Posterior cingulate gyrus (tissue), 11 donors: ENCODE results near the gene HESX1.

Experiments
- DNase-seq, 10 donors: peaks; one replicate each; pipeline versions ENCODE4 v3.0.0 to v3.0.0-alpha.2; 2020 to 2021; ENCODE audit warnings: mixed read lengths in 3 of 10
- intact Hi-C: fragments of 100-400 bp; cut with DNase I; formaldehyde crosslinking; loops from one replicate; pipeline ENCODE4 v1.15.1; 2023

The HESX1 gene

GRCh38 chr3:57152151-57153143 is 47.3 kb downstream of the HESX1 start:
- intact Hi-C loops, result loop anchor here (10.0 kb wide), 1 partner anchor 158 kb away; no protein-coding TSS in a partner anchor
- DNase-seq, result peak in 3 of 10 donors; percentile 23 to 35 (median 32)

- DNase-seq, result no peak
- intact Hi-C loops, result loop anchor here (10.0 kb wide), 1 partner anchor 157 kb away; no protein-coding TSS in a partner anchor
Measured at GRCh38 chr3:57151749-57152148, 48.0 kb downstream of the HESX1 start.

GRCh38 chr3:57151021-57151449 is 48.7 kb downstream of the HESX1 start:
- no peak for DNase-seq
- intact Hi-C loops, result loop anchor here (10.0 kb wide), 1 partner anchor 156 kb away; no protein-coding TSS in a partner anchor

- no peak for DNase-seq
- intact Hi-C loops, result loop anchor here (10.0 kb wide), 1 partner anchor 155 kb away; no protein-coding TSS in a partner anchor
Measured at GRCh38 chr3:57150113-57150581, 49.6 kb downstream of the HESX1 start.
